HG02943 (cell line): Measurements from ENCODE around the gene E2F7.
A peak's percentile ranks its signal among the peaks of the same experiment; 100 is the strongest.

ENCODE experiments used
- ATAC-seq: cut with Tn5 transposase; IDR thresholded peaks from one replicate; pipeline ENCODE4 v1.9.1; 2021; ENCODE audit warnings: mild to moderate bottlenecking, low read depth, moderate library complexity; ENCODE audit not compliant: unreplicated experiment

Gene E2F7

DNA sequence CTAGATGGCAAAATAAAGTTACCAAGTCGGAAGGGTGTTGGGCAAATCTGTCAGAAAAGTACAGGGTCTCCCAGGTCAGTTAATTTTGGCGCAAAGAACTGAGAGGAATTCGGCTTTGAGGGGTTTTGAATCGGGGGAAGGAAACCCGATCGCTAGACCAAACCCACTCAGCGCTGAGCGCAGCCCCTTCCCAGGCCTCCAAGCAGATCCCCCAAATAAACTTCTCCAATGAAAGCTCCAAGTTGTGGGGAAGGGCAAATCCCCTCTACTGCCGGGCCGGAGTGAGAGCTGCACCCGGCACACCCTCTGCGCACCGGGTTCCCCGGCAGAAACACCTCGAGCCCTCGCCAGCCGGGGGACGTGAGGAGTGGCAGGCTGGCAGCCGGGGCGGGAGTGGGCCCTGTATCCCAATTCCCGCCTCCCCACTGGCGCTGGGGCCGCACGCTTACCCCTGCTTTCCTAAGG lies 441 bp downstream of the E2F7 start:
- ATAC-seq: peak; percentile 7

DNA sequence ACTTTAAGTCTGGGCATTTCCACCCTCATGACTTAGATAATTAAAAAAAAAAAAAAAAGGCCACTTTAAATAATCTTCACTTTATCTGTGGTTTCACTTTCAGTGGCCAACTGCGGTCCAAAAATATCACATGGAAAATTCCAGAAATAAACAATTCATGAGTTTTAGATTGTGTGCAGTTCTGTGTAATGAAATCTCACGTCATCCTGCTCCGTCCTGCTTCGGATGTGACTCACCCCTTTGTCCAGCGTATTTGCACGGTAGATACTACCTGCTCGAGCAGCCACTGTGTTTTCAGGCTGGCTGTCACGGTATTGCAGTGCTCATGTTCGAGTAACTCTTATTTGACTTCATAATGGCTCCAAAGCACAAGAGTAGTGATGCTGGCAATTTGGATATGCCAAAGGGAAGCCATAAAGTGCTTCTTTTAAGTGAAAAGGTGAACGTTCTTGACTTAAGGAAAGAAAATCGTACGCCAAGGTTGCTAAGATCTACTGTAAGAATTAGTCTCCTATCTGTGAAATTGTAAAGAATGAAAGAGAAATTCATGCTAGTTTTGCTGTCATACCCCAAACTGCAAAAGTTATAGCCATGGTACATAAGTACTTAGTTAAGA lies 2.4 kb downstream of the E2F7 start:
- ATAC-seq: no peak

GRCh38 chr12:77062396-77062795 lies 3.0 kb downstream of the E2F7 start:
- ATAC-seq: no peak

GRCh38 chr12:77060883-77061240 lies 4.5 kb downstream of the E2F7 start:
- peak; percentile 28 for ATAC-seq

DNA sequence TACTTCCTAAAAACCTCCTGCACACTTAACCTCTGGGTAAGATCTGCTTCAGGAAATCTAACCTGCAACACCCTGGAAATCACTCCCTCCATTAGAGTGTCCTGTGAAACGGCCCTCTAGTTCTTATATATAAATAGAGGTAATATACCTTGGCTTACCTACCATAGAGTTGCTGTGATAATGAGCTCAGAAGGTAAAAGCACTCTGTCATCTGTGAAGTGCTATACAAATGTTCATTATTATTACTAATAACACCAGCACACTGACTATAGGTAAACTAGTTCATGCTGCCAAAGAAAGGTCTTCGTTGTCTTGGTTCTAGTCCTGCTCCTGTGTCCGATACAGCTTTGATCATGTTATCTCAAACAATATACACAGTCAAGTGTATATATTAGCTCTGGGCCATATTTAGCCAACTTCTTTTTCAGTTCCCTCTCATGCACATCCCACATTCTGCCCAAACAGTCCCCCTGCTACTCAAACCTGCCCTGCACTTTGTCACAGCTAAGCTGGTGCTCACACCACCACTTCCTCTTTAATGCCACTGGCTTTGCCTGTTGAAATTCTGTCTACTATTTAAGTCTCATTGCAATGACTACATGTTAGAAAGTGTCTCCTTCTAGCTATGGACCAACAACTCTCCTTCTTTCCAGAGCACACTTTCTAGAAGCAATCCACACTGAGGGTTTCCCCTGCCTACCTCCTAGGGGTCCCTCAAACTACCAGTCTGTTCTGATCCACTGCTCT lies 5.1 kb downstream of the E2F7 start:
- ATAC-seq: peak; percentile 81

GRCh38 chr12:77058740-77059139 lies 6.6 kb downstream of the E2F7 start:
- ATAC-seq: no peak

DNA sequence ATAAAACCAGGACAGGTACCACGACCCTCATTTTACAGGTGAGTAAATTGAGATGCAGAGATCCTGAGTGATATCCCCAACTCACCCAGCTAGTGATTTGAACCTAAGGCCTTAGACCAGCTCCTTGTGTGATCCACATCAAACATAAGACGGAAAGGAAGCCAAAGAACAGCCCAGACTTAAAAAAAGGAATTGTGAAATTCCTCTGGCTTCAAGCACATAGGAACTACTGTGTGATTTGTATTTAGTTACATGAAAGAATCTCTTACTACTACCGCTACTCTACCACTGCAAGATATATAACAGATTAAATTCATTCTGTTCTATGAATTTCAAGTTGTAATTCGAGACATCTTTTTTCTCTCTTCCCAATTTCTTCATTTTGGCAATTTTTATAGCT lies 10.5 kb downstream of the E2F7 start:
- no peak for ATAC-seq

- ATAC-seq: no peak
Observed at GRCh38 chr12:77053259-77053658, 12.1 kb downstream of the E2F7 start.

- ATAC-seq: peak; percentile 99
Observed at GRCh38 chr12:77049767-77050353, 15.5 kb downstream of the E2F7 start.

GRCh38 chr12:77047341-77048109 lies 17.8 kb downstream of the E2F7 start:
- ATAC-seq: no peak

DNA sequence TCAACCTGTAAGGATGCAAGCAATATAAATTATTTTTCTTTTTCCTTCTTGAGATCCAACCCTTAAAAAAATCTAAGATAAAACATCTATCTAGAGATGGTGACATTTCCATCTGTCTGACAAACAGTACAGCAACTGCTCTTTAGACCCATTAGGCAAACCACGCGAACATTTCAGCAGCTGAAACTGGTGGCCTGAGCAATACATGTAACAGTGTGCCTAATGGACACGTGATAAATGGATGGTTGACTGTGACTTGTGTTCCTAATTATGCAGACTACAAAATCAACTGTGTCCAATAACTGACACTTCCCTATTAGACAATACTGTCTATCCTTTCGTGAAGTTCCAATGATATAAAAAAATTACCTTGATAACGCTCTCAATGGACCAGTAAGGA lies 18.9 kb downstream of the E2F7 start:
- no peak for ATAC-seq

DNA sequence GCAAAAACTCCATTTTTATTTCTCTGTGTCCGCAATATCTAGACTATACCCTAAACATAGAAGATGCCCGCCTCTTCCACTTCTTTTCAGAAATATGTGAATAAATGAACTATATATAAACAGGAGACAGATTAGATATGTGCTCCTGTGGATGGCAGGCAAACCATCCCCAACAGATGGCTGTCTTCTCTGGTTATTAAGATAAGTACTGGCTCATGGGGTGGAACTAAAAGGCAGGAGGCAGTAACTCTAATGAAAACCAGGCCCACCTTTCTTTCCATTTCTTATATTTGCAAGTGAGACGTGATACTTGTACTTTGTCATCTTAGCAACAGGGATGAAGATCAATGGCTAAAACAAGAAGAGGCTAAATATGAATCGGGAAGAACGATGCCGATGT lies 20.2 kb downstream of the E2F7 start:
- ATAC-seq: no peak

- ATAC-seq: no peak
Observed at GRCh38 chr12:77044721-77045120, 20.6 kb downstream of the E2F7 start.

GRCh38 chr12:77042833-77043232 lies 22.5 kb downstream of the E2F7 start:
- ATAC-seq: no peak

- no peak for ATAC-seq
Observed at GRCh38 chr12:77040231-77040630, 25.1 kb downstream of the E2F7 start.

DNA sequence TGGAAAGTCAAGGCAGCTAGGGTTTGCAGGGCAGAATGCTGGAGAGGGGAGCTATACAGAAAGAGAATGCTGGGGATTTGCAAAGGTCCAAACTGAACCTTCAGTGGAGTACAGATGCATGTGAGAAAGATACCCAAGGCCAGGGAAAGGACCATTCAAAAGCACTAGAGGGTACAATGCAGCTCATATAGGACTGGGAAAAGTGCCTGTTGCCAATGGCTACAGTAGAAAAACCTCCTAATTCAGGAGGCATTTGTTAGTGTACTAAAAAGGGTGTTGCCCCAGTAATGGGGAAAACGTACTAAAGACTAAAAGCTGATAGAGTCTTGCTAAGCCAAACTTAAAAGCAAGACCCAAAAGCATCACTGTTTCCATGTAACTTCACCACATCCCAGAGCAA lies 30.1 kb downstream of the E2F7 start:
- no peak for ATAC-seq

- no peak for ATAC-seq
Observed at GRCh38 chr12:77033658-77034536, 31.5 kb downstream of the E2F7 start.

DNA sequence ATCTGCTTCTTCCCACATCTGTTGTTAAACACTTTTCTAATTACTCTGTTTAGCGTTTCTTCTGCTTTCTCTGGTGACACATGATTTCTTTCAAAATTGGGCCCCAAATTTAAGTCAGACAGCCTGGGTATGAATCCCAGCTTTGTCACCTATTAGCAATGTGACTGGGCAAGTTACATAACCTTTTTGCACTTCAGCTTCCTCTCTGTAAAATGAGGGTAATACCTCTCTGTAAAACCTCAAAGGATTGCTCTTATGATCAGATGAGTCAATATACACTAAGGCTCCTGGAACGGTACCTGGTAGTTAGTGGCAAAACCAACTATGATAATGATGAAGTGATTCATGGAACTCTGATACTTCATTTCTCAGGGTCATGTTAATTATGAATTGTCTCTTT lies 33.0 kb downstream of the E2F7 start:
- ATAC-seq: no peak

GRCh38 chr12:77031745-77032144 lies 33.6 kb downstream of the E2F7 start:
- ATAC-seq: no peak

GRCh38 chr12:77025782-77026314 lies 39.5 kb downstream of the E2F7 start:
- no peak for ATAC-seq
